Prostate gland (tissue), 2 donors: ENCODE data around the gene TSGA10. TPM values are rescaled to one million over a fixed set of nuclear protein-coding genes. Genes with fewer than 3 reads are reported as not detected.

Experiments used
- DNase-seq: peaks from one replicate; pipeline ENCODE4 v3.0.0-alpha.2; 2019; ENCODE audit warnings: low spot score
- H3K27ac ChIP-seq, 2 donors: fragments of 200-600 bp; sonication (generic); 2 replicates each; pipeline ENCODE4 v1.5.1; 2017 to 2019
- H3K27me3 ChIP-seq: fragments of 200-600 bp; sonication (generic); replicated peaks from 2 replicates; pipeline ENCODE4 v1.5.1; 2019; ENCODE audit not compliant: insufficient read depth
- H3K36me3 ChIP-seq, 2 donors: fragments of 200-600 bp; sonication (generic); 1 replicate in 1 of 2; 2 replicates in 1 of 2; pipeline versions ENCODE4 v1.5.1 to v1.8.1; 2017 to 2019
- H3K4me1 ChIP-seq: fragments of 200-600 bp; sonication (generic); replicated peaks from 2 replicates; pipeline ENCODE4 v1.5.1; 2019
- H3K4me3 ChIP-seq, 2 donors: fragments of 200-600 bp; sonication (generic); 2 replicates each; pipeline ENCODE4 v1.5.1; 2017 to 2019
- H3K9me3 ChIP-seq: fragments of 200-600 bp; sonication (generic); 2 replicates; pipeline ENCODE4 v1.5.1; 2017
- POLR2A ChIP-seq: fragments of 450-650 bp; IDR thresholded peaks from one replicate; pipeline ENCODE4 v1.6.1; 2016; ENCODE audit warnings: antibody characterized with exemption, mild to moderate bottlenecking
- POLR2AphosphoS5 ChIP-seq: sonication (generic); formaldehyde crosslinking; IDR thresholded peaks from one replicate; pipeline ENCODE4 v1.6.1; 2017; ENCODE audit warnings: antibody characterized with exemption
- WGBS: methylation state at CpG from one replicate; pipeline ENCODE4 v1.1.5; 2018; 5-methylcytosine and 5-hydroxymethylcytosine counted together
- intact Hi-C: fragments of 100-400 bp; cut with DNase I; formaldehyde crosslinking; loops from one replicate; pipeline ENCODE4 v1.14.2; 2022
- total RNA-seq, 2 donors: library from RNA; depleted of rRNA; stranded (reverse); fragments of >200 nt; gene quantifications; one replicate each; pipeline ENCODE4 v1.1.0, GENCODE V29; 2016
- TF ChIP-seq, protein P1 (sequence below), 4 experiments: fragments of 200-600 bp in 2 of 4; fragments of 450-650 bp in 2 of 4; sonication (generic) in 2 of 4; IDR thresholded peaks; 1 replicate in 3 of 4; 2 replicates in 1 of 4; pipeline ENCODE4 v1.5.1; 2016 to 2019; ENCODE audit warnings: antibody characterized with exemption in 4 of 4, mild to moderate bottlenecking in 2 of 4, moderate library complexity in 2 of 4

TSGA10 gene, protein sequence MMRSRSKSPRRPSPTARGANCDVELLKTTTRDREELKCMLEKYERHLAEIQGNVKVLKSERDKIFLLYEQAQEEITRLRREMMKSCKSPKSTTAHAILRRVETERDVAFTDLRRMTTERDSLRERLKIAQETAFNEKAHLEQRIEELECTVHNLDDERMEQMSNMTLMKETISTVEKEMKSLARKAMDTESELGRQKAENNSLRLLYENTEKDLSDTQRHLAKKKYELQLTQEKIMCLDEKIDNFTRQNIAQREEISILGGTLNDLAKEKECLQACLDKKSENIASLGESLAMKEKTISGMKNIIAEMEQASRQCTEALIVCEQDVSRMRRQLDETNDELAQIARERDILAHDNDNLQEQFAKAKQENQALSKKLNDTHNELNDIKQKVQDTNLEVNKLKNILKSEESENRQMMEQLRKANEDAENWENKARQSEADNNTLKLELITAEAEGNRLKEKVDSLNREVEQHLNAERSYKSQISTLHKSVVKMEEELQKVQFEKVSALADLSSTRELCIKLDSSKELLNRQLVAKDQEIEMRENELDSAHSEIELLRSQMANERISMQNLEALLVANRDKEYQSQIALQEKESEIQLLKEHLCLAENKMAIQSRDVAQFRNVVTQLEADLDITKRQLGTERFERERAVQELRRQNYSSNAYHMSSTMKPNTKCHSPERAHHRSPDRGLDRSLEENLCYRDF
- 10 to 100 TPM; 19.0 to 26.5 TPM for total RNA-seq

DNA sequence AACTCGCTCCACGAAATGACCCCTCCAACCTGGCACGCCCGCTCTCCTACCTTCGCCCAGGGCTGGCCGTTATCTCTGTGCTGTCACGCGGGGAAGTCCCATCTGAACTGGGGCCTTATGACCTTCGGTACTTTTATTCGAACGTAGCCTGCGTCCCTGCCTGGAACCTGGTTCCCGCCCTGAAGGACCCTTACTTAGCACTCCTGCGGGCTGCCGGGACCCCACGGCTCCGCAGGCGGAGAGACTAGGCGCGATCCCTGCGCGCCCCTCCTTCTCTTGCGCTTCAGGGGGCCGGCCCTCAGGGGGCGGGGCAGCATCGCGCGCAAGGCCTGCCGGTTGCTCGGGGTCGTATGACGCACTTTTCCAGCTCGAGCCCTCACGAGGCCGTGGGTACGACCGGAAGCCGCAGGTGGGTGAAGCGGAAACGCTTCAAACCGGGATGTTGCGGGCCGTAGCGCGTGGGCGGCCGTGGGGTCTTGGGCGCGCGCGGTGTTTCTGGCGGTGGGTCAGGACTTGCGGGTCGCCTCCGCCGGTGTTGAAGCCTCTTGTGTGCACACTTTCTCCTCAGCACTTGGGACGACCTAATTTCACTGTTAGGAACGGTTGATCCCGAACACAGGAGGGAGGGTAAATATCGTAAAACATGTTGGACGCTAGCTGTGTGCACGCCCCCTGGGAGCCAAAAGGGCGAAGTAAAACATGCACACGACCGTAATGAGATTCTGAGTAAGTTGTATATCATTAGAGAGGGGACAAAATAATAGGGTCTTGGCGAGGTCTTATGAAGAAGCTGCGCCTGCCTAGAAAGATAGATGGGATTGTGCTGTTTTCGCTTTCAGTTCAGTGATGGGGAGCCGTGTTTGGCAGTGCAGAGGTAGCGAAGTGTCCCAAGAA is at the start of gene TSGA10, which contains the start of gene LIPT1:
TSS of gene TSGA10 (minus strand) at position 300 of the 894 bp plus-strand sequence. CDS start 45,503 bp downstream, outside the sequence.
TSS of gene LIPT1 (plus strand) at position 325 of the 894 bp plus-strand sequence. CDS start 6,991 bp downstream, outside the sequence.
- TF ChIP-seq POLR2A (peak; percentile 82), POLR2AphosphoS5 (peak; percentile 97)
- TF ChIP-seq, protein P1, sequence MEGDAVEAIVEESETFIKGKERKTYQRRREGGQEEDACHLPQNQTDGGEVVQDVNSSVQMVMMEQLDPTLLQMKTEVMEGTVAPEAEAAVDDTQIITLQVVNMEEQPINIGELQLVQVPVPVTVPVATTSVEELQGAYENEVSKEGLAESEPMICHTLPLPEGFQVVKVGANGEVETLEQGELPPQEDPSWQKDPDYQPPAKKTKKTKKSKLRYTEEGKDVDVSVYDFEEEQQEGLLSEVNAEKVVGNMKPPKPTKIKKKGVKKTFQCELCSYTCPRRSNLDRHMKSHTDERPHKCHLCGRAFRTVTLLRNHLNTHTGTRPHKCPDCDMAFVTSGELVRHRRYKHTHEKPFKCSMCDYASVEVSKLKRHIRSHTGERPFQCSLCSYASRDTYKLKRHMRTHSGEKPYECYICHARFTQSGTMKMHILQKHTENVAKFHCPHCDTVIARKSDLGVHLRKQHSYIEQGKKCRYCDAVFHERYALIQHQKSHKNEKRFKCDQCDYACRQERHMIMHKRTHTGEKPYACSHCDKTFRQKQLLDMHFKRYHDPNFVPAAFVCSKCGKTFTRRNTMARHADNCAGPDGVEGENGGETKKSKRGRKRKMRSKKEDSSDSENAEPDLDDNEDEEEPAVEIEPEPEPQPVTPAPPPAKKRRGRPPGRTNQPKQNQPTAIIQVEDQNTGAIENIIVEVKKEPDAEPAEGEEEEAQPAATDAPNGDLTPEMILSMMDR (IDR thresholded peaks at IDR 0.05): peak in 2 of 4 experiments; percentile 13 to 30
- intact Hi-C loops: no loop called here
- DNase-seq: peak; percentile 91
- Histone ChIP-seq H3K9me3 (no peaks in the 10 kb centered on the region), H3K4me3 (peak within 1 kb of the TSS; percentile 64 to 74), H3K4me1 (peaks cover 8% of the 10 kb centered on the region), H3K27ac (peak within 1 kb of the TSS; percentile 88 to 90), H3K27me3 (no peaks in the 10 kb centered on the region), H3K36me3 (no peaks in the 10 kb centered on the region)
- under 1% methylated on average over 49 of the region's 70 CpGs for WGBS

DNA sequence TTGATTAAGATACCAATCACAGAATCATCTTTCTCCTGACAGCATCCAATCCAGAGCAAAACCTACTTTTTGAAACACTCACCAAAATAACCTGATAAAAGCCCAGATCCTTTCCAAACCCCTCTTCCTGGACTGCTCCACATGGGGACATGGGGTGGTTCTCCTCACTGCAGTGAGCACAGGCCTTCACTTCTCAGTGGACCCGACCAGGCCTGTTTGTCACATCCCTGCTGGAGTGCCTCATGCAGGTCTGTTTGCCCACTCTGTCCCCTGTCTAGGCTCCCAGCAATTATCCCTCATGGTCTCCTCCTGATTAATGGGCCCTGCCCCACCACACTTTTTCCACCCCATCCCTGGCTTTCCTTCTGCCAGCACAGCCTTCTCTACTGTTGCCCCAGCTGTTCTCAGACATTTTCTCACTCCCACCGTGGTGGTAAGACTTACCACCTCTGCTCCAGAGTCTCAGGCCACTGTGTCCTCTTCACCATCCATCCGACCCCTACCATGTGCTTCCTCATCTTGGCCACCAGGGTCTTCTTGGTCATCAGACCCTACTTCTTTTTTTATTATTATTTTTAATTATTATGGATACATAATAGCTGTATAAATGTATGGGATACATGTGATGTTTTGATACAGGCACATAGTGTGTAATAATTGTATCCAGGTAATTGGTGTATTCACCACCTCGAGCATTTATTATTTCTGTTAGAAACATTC is 47.4 kb upstream of the TSGA10 start:
- no peak for DNase-seq
- Histone ChIP-seq H3K36me3 (no peaks in the 10 kb centered on the region), H3K27me3 (no peaks in the 10 kb centered on the region), H3K4me1 (no peaks in the 10 kb centered on the region), H3K9me3 (no peaks in the 10 kb centered on the region), H3K27ac (no peak overlapping the region), H3K4me3 (no peak overlapping the region)
- TF ChIP-seq, protein P1 (IDR thresholded peaks at IDR 0.05): peak in 1 of 4 experiments; percentile 16
- no peak for TF ChIP-seq POLR2A
- intact Hi-C loops: no loop called here
- WGBS: 90% methylated on average over 4 of the region's 4 CpGs

DNA sequence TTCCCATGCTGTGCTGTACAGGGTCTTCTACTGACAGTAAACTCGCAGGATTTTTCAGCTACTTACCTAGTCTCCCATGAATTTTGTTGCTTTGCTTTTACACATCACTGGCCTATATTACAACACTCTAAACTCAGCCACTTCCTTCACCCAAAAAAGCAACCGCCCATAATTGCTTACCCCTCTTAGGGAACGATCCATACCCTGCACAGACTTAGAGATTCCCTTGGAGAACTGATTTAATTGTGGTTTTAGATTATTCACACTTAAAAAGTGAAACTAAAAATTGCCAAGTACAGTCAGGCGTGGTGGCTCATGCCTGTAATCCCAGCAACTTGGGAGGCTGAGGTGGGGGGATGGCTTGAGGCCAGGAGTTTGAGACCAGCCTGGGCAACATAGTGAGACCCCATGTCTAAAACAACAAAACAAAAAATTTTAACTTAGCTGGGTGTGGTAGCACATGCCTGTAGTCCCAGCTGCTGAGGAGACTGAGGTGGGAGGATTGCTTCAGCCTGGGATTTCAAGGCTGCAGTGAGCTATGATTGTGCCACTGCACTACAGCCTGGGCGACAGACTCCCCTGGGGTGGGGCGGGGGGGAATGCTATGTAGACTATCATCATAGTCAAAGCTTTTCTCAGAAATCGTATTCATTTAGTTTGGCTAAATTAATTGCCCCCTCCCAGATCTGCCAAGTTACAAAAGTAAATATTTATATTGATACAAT is 45.5 kb upstream of the TSGA10 start:
- Histone ChIP-seq H3K4me3 (no peak overlapping the region), H3K9me3 (no peaks in the 10 kb centered on the region), H3K27ac (no peak overlapping the region), H3K27me3 (no peaks in the 10 kb centered on the region), H3K36me3 (peaks cover 0 to 3% of the 10 kb centered on the region in 2 donors), H3K4me1 (no peaks in the 10 kb centered on the region)
- no peak for DNase-seq
- intact Hi-C loops: no loop called here
- 84% methylated on average over 7 of the region's 7 CpGs for WGBS
- TF ChIP-seq, protein P1 (IDR thresholded peaks at IDR 0.05): no peak
- TF ChIP-seq POLR2AphosphoS5: no peak
- no peak for TF ChIP-seq POLR2A
